Epithelial cell of esophagus (primary cell): Measurements from ENCODE around the gene USP49.

Experiments
- DNase-seq: peaks from one replicate; pipeline ENCODE4 v3.0.0; 2010; ENCODE audit warnings: low read depth
- H3K4me3 ChIP-seq: 2 replicates; pipeline ENCODE4 v1.5.1; 2011; ENCODE audit warnings: mild to moderate bottlenecking, low read length, control low read depth
- CTCF ChIP-seq: IDR thresholded peaks from 2 replicates; pipeline ENCODE4 v1.5.1; 2011; ENCODE audit warnings: low read depth, mild to moderate bottlenecking, low read length, control low read depth, inconsistent platforms; ENCODE audit not compliant: insufficient read depth; ENCODE audit errors: missing control alignments

USP49 gene

GRCh38 chr6:41939848-41940758, 44.9 kb upstream of the USP49 start:
- peak overlapping the region; percentile 75 for H3K4me3 ChIP-seq
- TF ChIP-seq CTCF, result no peak
- DNase-seq, result peak; percentile 51

- no peak for DNase-seq
- H3K4me3 ChIP-seq, result no peak overlapping the region
- no peak for TF ChIP-seq CTCF
Measured at GRCh38 chr6:41939176-41939847, 44.1 kb upstream of the USP49 start.

- TF ChIP-seq CTCF, result no peak
- no peak for DNase-seq
- H3K4me3 ChIP-seq, result no peak overlapping the region
Measured at GRCh38 chr6:41938590-41939175, 43.5 kb upstream of the USP49 start.

- no peak for DNase-seq
- no peak overlapping the region for H3K4me3 ChIP-seq
Measured at GRCh38 chr6:41937861-41938574, 42.8 kb upstream of the USP49 start.

GRCh38 chr6:41937472-41937860, 42.3 kb upstream of the USP49 start:
- H3K4me3 ChIP-seq, result no peak overlapping the region
- no peak for TF ChIP-seq CTCF

More at GRCh38 chr6:41937861-41938574, 42.8 kb upstream of the USP49 start:
- no peak for TF ChIP-seq CTCF

GRCh38 chr6:41936073-41936837, 41.1 kb upstream of the USP49 start:
- no peak overlapping the region for H3K4me3 ChIP-seq
- TF ChIP-seq CTCF, result peak; percentile 94
- peak; percentile 85 for DNase-seq

More at GRCh38 chr6:41937472-41937860, 42.3 kb upstream of the USP49 start:
- no peak for DNase-seq
